ENCODE measurements around the gene BTD.

Gene BTD

DNA sequence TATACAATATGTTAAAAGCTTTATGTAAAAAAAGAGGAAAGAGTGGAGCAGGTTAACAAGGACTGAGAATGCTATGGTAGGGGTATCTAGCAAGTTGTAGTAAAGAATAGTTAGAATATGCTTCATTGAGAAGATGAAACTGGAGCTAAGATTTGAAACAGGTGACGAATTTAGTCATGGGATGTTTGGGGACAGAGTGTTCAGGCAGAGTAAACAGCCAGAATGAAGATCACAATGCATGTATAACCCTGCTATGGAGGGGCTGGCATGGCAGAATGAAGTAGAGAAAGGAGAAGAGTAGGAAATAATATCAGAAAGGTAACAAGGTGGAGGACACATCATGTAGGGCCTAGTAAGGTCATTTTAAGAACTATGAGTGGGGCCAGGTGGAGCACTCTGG is 72.0 kb downstream of the BTD start:
- DNase-seq: no peak

DNA sequence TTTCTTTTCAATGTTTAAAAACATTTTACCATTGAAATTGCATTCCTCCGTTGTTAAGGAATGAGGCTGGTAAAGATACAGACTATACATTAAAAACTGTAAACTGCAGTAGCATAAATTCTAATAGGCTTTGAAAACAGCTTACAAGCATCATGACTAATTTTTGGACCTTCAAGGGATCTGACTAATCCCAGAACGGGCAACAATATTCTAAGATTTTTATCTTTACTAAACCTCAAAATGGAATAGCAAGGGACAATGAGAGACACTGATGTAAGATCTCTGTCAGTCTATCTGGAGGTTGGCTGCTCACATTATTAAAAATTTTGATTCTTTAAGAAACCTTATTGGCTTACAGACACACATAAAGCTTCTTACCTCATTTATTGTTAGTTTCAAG is 74.7 kb downstream of the BTD start:
- no peak for DNase-seq

- DNase-seq: no peak
Observed at GRCh38 chr3:15679306-15679705, 77.8 kb downstream of the BTD start.

DNA sequence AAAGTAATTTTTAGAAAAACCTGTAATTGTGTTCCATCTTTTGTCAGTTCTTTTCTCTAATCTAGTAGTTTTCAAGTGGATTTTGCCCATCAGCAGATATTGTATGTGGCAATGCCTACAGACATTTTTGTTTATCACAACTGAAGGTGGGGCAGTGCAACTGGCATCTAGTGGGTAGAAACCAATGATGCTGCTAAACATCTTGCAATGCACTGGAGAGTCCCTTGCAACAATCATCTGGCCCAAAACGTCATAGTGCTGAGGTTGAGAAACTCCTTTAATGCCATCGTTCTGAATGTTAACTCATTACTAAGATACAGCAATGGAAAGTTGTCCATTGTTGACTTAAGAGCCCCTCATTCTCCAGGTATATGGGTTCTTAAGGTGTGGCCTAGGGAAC is 80.1 kb downstream of the BTD start:
- no peak for DNase-seq

- no peak for DNase-seq
Observed at GRCh38 chr3:15682561-15683185, 81.1 kb downstream of the BTD start.

DNA sequence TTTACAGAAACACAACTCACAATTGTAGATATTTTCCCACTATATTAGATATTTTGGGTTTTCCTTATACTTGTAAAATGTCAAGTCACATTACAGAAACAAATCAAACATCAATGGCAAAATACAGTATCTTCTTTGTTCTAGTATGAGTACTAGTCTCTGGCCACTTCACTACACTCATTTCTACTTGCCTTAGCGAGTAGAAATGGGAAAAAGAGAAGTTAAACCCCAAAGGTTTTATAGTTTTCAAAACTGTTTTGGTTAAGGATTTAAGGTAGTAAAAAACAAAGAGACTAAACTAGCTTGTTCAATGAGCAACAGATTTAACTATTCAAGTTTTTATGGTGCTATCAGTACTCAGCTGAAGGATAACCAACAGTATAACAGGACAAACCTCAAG is 81.7 kb downstream of the BTD start:
- no peak for DNase-seq

- DNase-seq: no peak
Observed at GRCh38 chr3:15685927-15686326, 84.4 kb downstream of the BTD start.

DNA sequence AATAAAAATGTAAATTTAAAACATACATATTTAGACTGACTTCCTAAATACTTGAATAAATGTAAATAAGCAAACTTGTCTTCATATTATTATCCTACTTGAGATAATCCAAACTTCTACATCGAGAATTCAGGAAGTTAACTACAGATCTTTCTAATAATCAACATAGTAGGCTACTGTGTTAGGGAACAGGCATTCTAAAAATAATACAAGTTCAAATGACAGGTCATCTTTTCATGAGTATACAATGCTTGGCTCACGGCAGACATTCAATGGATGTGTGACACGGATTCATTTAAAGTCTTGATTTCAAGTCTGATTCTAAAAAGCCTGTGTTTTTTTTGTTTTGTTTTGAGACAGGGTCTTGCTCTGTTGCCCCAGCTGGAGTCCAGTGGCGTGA is 88.7 kb downstream of the BTD start:
- DNase-seq: no peak

DNA sequence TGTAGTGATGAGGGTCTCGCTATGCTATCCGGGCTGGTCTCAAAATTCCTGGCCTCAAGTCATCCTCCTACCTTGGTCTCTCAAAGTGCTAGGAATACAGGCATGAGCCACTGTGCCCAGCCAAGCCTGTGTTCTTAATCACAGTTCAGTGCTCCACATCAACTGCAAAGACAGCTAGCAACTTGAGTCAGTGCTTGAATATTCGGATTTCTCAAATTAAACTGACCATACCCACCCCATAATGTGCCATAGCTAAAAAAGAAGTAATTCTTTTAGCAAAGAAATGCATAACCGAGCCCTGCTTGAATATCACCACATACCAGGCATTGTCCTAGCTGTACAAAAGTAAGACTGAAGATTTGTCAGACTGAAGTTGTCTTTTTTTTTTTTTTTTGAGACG is 89.2 kb downstream of the BTD start:
- DNase-seq: no peak

DNA sequence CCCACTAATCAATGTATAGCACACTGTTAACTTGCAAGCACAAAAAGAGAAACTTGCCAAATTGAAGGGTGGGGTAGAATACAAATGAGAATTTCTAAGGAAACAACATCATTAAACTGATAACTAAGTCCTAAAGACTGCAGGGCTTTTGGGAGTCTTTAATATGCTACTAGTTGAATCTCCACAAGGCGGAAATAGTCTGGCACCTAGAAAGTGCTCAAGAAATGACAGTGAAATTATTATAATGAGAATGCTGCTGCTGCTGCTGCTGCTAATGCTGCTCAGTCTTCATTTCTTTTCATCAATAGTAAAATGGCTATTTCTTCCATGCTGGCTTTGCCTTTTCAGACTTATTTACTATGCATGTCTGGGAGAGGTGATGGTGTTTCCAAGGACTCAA is 91.8 kb downstream of the BTD start:
- DNase-seq: no peak

DNA sequence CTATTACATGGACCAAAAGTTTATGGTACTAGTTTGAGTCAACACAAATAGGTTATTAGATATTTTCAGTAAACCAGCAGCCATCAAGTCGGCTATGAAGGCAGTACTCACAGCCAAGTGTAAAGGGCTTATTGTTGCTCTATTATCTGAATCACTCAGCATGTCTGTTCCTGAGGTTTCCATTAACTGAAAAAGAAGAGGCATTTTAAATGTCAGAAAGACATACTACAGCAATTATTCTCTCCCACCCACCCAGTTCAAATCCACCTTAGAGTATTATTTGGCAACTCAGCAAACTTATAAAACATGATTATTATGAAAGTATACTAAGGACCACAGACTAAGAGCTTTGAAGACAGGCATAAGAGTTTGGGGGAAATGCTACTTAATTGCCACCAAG is 93.1 kb downstream of the BTD start:
- no peak for DNase-seq

All from left hindlimb (tissue), 1 donor.